ENCODE data around the gene TMEM158.

DNA sequence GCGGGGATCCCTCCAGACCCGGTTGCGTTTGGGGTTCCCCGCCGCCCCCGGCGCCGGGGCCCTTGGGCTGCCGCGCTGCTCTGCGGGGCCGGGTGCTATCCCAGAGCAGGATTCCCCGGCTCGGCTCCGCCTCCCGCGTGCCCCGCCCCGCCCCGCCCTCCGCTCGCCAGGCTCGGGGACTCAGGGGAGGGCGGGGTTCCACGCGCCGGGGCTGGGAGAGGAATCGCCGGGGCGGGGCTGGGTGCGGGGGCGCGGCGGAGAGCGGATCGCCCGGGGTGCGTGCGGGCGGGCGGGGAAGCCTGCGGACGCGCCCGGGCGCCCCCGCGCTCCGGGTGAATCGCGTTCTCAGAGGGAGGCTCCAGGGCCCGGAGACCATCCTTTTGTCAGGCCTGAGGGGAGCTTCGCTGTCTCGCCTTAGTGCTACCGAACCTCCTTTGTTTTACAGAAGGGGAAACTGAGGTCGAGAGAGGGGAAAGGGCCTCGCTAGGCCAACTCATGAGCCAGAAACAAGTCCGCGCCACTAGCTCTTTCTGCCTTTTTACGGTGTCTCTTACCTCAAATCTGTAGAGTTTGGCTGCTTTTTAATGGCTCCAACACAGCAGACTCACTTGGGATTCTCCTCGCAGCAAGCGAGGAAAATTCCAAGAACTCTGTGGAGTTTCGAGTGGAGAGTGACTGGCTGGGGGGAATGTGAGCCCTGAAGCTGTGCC is at the start of gene TMEM158:
- TF ChIP-seq, protein P1, sequence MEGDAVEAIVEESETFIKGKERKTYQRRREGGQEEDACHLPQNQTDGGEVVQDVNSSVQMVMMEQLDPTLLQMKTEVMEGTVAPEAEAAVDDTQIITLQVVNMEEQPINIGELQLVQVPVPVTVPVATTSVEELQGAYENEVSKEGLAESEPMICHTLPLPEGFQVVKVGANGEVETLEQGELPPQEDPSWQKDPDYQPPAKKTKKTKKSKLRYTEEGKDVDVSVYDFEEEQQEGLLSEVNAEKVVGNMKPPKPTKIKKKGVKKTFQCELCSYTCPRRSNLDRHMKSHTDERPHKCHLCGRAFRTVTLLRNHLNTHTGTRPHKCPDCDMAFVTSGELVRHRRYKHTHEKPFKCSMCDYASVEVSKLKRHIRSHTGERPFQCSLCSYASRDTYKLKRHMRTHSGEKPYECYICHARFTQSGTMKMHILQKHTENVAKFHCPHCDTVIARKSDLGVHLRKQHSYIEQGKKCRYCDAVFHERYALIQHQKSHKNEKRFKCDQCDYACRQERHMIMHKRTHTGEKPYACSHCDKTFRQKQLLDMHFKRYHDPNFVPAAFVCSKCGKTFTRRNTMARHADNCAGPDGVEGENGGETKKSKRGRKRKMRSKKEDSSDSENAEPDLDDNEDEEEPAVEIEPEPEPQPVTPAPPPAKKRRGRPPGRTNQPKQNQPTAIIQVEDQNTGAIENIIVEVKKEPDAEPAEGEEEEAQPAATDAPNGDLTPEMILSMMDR (IDR thresholded peaks at IDR 0.05; ENCODE audit: borderline replicate concordance, extremely low read depth, low read length, poor library complexity, severe bottlenecking), result no peak
- TF ChIP-seq EZH2 (IDR thresholded peaks at IDR 0.05; ENCODE audit: borderline replicate concordance, low read depth, low read length, severe bottlenecking), result peak; percentile 86

Data from DND-41 (cell line).